ENCODE measurements around the gene SELENOM. TPM values are rescaled to one million over a fixed set of nuclear protein-coding genes. Genes with fewer than 3 reads are reported as not detected.

The SELENOM gene
- polyA plus RNA-seq, 1 donor from 2014 or later: 6.6 TPM

- no peaks in the 10 kb centered on the region for H3K27me3 ChIP-seq (ENCODE audit: insufficient read depth, low read depth, low read length)
- H2AFZ ChIP-seq (ENCODE audit: low read depth, low read length): no peak overlapping the region
- no peak for TF ChIP-seq RAD21 (conservative IDR thresholded peaks at IDR 0.05)
- no peak for TF ChIP-seq MXI1 (conservative IDR thresholded peaks at IDR 0.05; ENCODE audit: poor library complexity, severe bottlenecking)
- no peak for TF ChIP-seq CTCF (IDR thresholded peaks at IDR 0.05; ENCODE audit: poor library complexity, severe bottlenecking)
- TF ChIP-seq REST (IDR thresholded peaks at IDR 0.05; ENCODE audit: borderline replicate concordance): no peak
- no peak for TF ChIP-seq EP300 (conservative IDR thresholded peaks at IDR 0.05; ENCODE audit: poor library complexity, severe bottlenecking)
- TF ChIP-seq EZH2 (IDR thresholded peaks at IDR 0.05; ENCODE audit: borderline replicate concordance, insufficient read depth, low read length, poor library complexity, severe bottlenecking): no peak
- no peak for TF ChIP-seq POLR2AphosphoS5 (IDR thresholded peaks at IDR 0.05)
- TF ChIP-seq TAF1 (IDR thresholded peaks at IDR 0.05; ENCODE audit: low read depth): no peak
- TF ChIP-seq SMC3 (conservative IDR thresholded peaks at IDR 0.05; ENCODE audit: poor library complexity): no peak
- H3K79me2 ChIP-seq (replicated peaks; ENCODE audit: insufficient read depth, low read length): no peaks in the 10 kb centered on the region
- no peak overlapping the region for H3K9ac ChIP-seq (ENCODE audit: low read length)
- no peaks in the 10 kb centered on the region for H4K20me1 ChIP-seq (ENCODE audit: insufficient read depth)
- no peaks in the 10 kb centered on the region for H3F3A ChIP-seq (ENCODE audit: insufficient read depth, low read length, poor library complexity, severe bottlenecking)
- H3K36me3 ChIP-seq (ENCODE audit: insufficient read depth, low read length): no peaks in the 10 kb centered on the region
- no peaks in the 10 kb centered on the region for H3K9me3 ChIP-seq (ENCODE audit: low read length)
- H3K4me3 ChIP-seq (ENCODE audit: low read length): no peak overlapping the region
- no peak overlapping the region for H3K4me2 ChIP-seq (ENCODE audit: low read length)
- no peak overlapping the region for H3K27ac ChIP-seq (ENCODE audit: low read length)
- H3K9me2 ChIP-seq (ENCODE audit: insufficient read depth, low read length): no peaks in the 10 kb centered on the region
Observed at GRCh38 chr22:31093086-31093850, 14.1 kb downstream of the SELENOM start.

- Histone ChIP-seq H2AFZ (ENCODE audit: low read depth, low read length) (no peak overlapping the region), H3K4me3 (ENCODE audit: low read length) (no peak overlapping the region), H3K9me2 (ENCODE audit: insufficient read depth, low read length) (no peaks in the 10 kb centered on the region), H3K9ac (ENCODE audit: low read length) (no peak overlapping the region), H3K79me2 (replicated peaks; ENCODE audit: insufficient read depth, low read length) (no peaks in the 10 kb centered on the region), H3K4me2 (ENCODE audit: low read length) (no peak overlapping the region), H3K27me3 (ENCODE audit: insufficient read depth, low read depth, low read length) (no peaks in the 10 kb centered on the region), H4K20me1 (ENCODE audit: insufficient read depth) (no peaks in the 10 kb centered on the region), H3F3A (ENCODE audit: insufficient read depth, low read length, poor library complexity, severe bottlenecking) (no peaks in the 10 kb centered on the region), H3K9me3 (ENCODE audit: low read length) (no peaks in the 10 kb centered on the region), H3K36me3 (ENCODE audit: insufficient read depth, low read length) (no peaks in the 10 kb centered on the region), H3K27ac (ENCODE audit: low read length) (no peak overlapping the region)
- TF ChIP-seq MXI1 (conservative IDR thresholded peaks at IDR 0.05; ENCODE audit: poor library complexity, severe bottlenecking): no peak
- TF ChIP-seq RAD21 (conservative IDR thresholded peaks at IDR 0.05): no peak
- TF ChIP-seq POLR2AphosphoS5 (IDR thresholded peaks at IDR 0.05): no peak
- TF ChIP-seq TAF1 (IDR thresholded peaks at IDR 0.05; ENCODE audit: low read depth): no peak
- no peak for TF ChIP-seq REST (IDR thresholded peaks at IDR 0.05; ENCODE audit: borderline replicate concordance)
- no peak for TF ChIP-seq EZH2 (IDR thresholded peaks at IDR 0.05; ENCODE audit: borderline replicate concordance, insufficient read depth, low read length, poor library complexity, severe bottlenecking)
- TF ChIP-seq EP300 (conservative IDR thresholded peaks at IDR 0.05; ENCODE audit: poor library complexity, severe bottlenecking): no peak
- TF ChIP-seq SMC3 (conservative IDR thresholded peaks at IDR 0.05; ENCODE audit: poor library complexity): no peak
- no peak for TF ChIP-seq CTCF (IDR thresholded peaks at IDR 0.05; ENCODE audit: poor library complexity, severe bottlenecking)
Observed at GRCh38 chr22:31092161-31092560, 15.2 kb downstream of the SELENOM start.

Measured in neural cell (in vitro differentiated cells).